Neural progenitor cell (in vitro differentiated cells): ENCODE data around the gene CLIP2.

Experiments
- CTCF ChIP-seq: fragments of 200-600 bp; sonication (generic); IDR thresholded peaks from 2 replicates; pipeline ENCODE4 v1.5.1; 2017; ENCODE audit warnings: antibody characterized with exemption, mild to moderate bottlenecking
- EZH2phosphoT487 ChIP-seq: fragments of 200-600 bp; sonication (generic); IDR thresholded peaks from 2 replicates; pipeline ENCODE4 v1.6.1; 2017; ENCODE audit warnings: antibody characterized with exemption

DNA sequence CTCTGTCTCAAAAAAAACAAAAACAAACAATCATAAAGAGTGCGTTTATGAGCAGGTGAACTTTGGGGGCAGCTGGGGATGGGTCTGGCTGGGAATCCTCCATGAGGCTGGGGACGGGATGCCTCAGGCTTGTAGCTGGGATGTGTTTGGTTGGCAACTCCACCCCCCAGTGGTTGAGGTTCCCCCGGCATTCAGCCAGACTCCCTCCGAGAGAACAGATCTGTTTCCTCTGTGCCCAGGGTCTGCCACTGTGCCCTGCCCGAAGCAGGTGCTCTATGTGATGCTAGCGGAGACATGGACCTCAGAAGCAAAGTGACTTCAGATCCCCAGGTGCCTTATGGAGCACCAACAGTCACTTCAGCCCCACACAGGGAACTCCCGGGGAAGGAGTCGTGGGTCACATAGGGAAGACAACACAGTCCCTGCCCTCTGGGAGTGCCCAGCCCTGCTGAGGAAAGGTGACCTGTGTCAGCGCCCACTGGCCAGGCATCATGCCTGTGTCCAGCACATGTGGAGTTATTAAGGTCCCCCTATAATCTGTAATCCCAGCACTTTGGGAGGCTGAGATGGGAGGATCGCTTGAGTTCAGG is 135.2 kb downstream of the CLIP2 start:
- TF ChIP-seq CTCF (no peak), EZH2phosphoT487 (no peak)
